Breast epithelium (tissue), 3 donors: ENCODE data around the gene RLN1.

Source experiments
- CTCF ChIP-seq, 3 donors: fragments of 450-650 bp; IDR thresholded peaks; one replicate each; pipeline ENCODE4 v1.5.1; 2016 to 2017; ENCODE audit warnings: antibody characterized with exemption in 3 of 3, mild to moderate bottlenecking in 3 of 3, moderate library complexity in 3 of 3
- POLR2A ChIP-seq: fragments of 450-650 bp; IDR thresholded peaks from one replicate; pipeline ENCODE4 v1.6.1; 2016; ENCODE audit warnings: antibody characterized with exemption, mild to moderate bottlenecking, moderate library complexity
- POLR2AphosphoS5 ChIP-seq, 3 donors: sonication (generic); formaldehyde crosslinking; IDR thresholded peaks; one replicate each; pipeline ENCODE4 v1.6.1; 2017; ENCODE audit warnings: antibody characterized with exemption in 3 of 3

GRCh38 chr9:5288591-5288990 is 51.1 kb downstream of the RLN1 start:
- no peak for TF ChIP-seq POLR2A
- TF ChIP-seq CTCF (IDR thresholded peaks at IDR 0.05) = no peak
- TF ChIP-seq POLR2AphosphoS5 (IDR thresholded peaks at IDR 0.05) = no peak
